Measurements from ENCODE around the gene FBXO48.
A peak's percentile ranks its signal among the peaks of the same experiment; 100 is the strongest.
"Not testable (repeated sequence)": the region's sequence is repeated elsewhere in the genome, so short reads cannot be mapped to it uniquely, and the experiment has no call there.

FBXO48 gene

DNA sequence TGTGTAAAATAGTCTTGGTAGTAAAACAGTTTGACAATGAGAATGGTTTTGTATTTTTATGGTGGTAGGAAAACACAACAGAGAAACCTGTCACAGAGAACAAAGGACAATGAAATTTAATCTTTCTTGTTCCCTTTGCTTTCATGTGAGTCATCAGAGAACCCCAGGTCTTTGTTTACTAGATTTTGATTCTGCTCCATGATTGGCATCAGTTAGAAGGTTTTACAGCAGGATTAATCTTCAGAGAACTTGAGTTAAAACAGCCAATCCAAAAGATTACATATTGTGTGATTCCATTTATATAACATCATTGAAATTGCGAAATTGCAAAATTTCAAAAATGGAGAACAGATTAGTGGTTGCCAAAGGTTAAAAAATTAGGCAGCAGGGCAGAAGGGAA, 2.8 kb upstream of the FBXO48 start:
- no peak for DNase-seq

DNA sequence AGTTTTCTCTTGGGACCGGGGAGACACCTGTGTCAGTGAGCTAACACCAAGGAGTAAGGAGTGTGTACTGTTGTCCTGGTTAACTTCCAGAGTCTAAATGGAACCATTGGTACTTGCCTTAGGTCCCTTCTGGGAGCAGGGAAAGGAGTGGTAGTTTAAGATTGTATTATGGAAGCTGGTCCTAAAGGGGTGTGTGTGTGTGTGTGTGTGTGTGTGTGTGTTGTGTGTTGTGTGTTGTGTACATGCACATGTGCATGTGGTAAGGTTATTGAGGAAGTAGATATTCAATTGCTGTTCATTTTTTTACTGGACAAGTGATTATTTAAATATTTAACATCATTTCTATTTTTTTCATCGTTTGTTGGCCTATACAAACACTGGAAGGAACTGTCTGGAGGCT, 1.7 kb upstream of the FBXO48 start:
- DNase-seq = no peak

DNA sequence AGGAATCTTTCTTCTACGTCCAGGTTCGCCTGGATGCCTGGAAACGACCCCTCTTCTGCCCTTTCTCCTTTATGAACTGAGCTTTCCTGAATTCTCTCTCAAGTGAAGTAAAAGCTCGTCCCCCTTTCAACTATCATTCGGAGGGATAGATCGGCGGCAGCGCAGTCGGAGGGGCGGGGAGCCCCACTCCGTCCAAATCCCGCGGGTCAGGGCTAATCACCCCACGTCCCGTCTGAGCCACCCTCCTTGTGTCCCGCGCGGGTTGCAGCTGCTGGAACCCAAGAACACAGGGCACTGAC, 367 bp downstream of the FBXO48 start:
- no peak for DNase-seq

DNA sequence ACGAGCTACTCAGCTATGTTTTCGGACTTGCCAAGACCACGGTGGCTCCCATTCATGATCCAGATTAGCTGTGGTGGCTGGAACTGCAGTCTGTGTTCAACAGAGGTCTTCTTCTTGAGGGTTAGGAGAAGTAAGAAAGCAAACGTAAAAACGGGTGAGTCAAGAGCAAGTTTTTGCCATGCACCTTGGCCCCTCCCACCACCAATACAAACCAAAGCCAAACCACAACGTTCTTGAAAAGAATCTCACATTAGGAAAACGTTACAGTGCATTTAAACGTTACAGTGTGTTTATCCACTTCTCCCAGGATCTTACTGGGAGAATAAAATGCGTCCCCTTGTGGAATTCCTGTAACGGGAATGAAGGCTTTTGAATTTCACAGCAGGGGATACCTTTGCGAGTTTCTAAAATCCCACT, 725 bp downstream of the FBXO48 start:
- peak; percentile 28 for DNase-seq

DNA sequence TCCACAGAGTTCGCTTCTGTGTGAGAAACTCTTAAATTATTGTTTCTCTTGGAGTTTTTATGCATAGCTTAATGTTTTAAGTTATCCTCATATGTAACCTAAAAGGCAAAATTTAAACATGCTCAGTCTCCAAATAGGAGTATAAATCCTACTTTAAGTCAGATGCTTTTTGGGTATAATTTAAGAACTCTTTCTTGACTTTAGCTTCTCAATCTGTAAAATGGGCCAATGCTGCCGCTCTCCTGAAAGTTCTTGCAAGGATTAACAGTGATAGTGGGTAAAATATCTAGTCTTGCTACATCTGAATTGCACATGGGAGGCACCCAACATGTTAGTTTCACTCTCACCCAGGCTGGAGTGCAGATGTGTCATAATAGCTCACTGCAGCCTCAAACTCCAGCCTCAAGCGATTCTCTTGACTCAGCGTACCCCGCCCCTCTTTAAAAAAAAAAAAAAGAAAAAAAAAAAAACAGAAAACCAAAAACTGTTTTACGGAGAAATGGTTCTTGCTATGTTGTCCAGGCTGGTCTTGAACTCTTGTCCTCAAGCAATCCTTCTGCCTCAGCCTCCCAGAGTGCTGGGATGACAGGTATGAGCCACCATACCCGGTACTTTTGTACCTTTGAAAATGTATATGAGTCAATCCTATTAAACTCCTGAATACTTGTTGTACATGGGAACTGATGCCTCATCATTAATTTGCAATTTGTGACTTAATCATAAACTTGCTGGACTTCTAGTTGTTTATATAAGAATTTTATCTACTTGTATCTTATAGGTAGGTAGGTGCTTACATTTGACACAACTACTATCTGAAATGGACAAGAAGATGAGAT, 1.8 kb downstream of the FBXO48 start:
- no peak for DNase-seq

DNA sequence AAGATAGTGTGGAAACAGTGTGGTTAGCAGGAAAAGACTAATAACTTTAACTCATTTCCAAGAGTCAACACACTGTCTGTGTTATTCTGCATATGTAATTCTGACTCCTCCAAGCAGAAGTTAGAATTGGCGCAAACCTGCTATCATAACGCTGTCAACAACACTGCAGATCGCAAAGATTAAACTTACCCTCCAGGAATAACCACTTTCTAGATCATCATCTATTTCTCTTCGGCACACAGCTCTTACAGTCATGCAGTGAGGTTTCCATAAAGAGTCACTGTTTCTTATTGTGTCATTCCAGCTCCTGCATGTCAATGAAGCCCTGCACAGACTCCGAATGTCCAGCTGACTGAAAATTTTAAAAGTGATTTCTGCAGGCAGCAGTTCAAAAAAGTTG, 2.4 kb downstream of the FBXO48 start:
- DNase-seq = no peak

DNA sequence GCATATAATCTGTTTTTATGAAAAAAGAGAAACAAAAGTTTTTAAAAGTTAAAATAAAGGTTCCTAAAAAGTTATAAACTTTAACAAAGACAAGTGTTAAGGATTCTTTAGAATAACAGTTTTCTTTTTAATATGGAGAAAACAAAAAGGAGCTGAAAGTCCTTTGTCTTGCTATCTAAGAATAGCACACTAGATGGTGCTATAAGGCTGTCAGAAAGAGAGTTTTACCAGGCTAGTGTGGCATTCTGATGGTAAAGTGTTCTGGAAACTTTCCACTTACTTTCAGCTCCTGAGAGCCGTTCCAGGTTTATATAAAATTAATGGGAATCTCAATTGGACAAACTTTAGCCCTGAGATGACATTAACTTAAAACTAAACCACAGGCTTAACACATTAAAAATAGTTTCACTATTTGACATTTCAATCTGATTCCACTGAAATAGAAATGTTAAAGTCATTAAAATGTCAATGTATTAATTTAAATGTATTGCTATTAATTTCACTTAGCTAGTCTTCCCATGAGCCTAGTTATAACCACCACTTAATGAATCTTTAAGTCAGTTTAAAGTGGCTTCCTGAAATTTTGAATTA, 3.7 kb downstream of the FBXO48 start:
- DNase-seq = peak; percentile 30

DNA sequence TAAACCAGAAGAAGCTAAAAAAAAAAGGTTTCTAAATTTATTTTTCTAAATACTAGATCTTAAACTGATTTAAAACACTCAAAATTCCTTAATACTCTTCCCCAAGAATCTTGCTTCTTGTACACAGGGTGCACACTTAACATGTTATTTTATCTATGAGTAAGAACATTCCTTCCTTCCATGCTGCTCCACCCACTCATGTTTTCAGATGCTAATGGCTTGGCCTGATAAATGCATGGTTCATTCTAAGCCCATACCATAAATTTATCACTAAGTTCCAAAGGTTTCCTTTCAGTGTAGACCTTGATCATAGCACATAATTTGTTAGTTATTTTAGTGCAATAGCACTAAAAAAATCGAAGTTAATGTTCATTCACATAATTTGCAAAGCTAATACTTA, 8.1 kb downstream of the FBXO48 start:
- DNase-seq = no peak

DNA sequence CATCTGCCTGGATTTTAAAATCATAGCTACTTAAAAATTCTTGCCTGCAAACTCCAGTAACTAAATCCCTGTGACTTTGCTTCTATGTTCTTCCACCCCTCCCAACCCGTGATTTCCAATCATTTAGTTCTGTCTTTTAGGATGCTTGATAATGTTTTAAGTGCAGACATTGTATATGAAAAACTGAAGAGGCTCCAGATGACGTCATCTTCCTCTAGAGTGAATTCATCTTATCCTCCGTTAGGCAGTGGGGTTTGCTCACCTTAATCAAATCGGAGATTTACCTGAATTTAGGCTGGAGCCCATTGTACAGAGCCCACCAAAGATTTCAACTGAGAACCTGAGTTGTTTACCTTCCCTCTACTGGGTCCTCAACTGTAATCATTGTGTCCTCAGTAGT, 10.9 kb downstream of the FBXO48 start:
- DNase-seq = no peak

DNA sequence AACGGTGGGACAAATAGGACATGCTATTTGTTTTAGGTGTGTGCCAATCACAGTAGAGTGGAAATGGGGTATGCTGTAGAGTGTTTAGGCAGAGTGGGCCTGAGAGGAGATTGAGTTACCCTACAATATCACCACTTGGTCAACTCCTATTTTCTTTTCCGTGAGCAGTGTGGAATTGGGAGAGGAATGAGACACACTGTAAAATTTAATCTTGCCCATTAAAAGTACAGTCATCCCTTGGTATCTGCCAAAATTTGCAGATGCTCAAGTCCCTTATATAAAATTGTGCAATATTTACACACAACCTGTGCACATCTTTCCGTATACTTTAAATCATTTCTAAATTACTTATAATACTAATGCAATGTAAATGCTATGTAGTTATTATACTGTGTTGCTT, 12.4 kb downstream of the FBXO48 start:
- no peak for DNase-seq

DNA sequence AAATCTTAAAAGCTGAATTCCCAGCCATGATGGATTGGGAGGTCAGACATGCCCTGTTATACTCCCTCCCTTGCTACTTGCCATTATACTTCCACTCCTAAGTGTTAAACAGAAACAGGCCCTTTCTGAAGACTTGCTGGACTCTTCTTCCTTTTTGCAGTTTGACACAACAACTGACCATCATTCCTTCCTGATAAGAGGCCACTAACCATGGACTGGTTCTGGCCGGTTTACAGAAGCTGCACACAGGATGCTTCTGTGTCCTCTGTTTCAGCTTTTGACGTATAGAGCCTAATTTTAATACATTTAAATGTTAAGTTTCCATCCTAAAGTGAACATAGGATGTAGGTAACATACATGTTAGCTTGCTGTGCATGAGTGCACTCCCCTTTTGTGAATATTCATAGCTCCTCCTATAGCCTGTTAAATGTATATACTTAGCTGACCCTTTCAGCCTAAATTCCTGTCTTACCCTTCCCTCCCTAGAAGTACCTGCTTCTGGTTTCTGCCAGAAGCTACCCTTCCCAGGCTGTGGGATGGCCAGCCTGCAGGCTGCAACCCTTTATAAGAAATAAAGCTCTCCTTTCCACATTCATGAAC, 13.2 kb downstream of the FBXO48 start:
- DNase-seq = no peak

DNA sequence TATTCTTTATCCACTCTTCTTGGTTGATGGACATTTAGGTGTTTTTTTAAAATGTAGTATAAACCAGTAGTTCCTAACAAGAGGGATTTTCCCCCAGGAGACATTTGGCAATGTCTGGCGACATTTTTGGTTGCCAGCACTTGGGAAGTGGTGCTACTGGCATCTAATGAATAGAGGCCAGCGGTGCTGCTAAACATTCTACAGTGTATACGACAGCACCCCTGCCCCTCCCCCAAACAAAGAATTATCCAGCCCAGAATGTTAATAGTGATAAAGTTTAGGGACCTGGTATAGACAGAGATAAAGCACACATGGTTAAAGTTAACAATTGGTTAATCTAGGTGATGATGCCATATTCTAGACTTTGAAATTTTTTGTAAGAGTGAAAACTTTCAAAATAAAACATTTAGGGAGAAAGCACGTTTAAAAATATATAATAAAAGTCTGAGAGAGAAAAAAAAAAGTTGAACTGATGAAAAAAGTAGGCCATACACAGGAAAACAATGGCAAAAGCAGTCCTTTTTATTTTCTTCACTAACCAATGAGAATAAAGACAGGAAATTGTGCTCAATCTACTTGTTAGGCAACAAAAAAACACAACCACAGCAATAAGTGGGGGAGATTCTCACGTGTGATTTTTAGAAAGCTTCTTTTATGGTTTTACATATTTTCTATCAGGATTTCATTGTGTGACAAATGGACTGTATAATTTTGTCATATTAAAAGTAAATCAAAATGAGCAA, 14.8 kb downstream of the FBXO48 start:
- DNase-seq = no peak

DNA sequence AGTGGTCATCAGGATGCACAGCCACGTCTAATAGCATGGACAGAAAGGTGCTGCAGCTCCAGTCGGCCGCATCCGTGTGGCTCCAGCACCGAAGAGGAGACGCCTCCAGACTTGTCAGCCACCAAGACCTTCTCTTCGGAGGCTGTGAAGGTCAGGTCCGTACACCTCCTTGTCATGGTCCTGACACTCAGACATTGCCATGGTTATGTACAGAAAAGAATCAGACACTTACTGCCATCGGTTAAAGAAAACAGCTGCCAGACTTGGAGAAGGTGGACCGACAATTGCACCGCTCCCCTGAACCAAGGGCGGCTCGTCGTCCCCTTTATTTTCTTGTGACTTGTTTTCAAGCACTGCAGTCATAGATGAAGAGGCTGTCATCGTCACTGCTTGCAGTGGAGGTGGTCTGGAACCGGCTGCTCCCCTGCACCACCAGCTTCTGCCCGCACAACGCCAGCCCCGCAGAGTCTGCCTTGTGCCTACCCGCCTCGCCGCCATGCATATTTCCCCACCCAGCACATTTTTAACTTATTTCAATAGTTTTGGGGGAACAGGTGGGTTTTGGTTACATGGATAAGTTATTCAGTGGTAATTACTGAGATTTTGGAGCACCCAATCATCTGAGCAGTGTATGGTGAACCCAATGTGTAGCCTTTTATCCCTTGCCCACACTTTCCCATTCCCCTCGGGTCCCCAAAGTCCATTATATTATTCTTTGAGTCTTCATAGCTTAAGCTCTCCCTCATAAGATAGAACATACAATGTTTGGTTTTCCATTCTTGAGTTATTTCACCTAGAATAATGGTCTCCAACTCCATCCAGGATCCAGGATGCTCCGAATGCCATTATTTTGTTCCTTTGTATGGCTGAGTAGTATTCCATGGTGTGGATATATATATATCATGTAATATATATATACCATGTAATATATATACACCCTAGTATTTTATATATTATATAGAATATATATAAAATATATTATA, 18.1 kb downstream of the FBXO48 start:
- no peak for DNase-seq

DNA sequence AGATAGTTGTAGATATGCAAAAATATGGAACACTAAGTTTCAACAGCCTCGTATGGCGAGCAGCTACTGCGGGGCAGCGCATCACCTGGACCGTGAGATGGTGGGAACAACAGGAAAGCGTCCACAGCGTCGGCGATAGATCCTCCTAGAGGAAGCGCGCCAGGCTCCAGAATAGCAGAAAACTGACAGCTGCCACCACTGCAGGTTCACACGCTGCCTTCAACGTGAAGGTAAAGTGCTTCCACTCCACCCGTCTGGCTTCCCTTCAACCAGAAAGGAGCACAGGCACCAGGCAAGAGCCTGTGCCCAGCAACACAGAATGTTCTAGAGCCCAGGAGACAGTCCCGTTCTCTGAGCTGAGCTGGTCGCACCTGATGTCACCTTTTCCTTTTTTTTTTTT, 20.0 kb downstream of the FBXO48 start:
- DNase-seq = no peak

DNA sequence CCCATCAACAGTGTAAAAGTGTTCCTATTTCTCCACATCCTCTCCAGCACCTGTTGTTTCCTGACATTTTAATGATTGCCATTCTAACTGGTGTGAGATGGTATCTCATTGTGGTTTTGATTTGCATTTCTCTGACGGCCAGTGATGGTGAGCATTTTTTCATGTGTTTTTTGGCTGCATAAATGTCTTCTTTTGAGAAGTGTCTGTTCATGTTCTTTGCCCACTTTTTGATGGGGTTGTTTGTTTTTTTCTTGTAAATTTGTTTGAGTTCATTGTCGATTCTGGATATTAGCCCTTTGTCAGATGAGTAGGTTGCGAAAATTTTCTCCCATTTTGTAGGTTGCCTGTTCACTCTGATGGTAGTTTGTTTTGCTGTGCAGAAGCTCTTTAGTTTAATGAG, 20.7 kb downstream of the FBXO48 start:
- not testable (repeated sequence) for DNase-seq

DNA sequence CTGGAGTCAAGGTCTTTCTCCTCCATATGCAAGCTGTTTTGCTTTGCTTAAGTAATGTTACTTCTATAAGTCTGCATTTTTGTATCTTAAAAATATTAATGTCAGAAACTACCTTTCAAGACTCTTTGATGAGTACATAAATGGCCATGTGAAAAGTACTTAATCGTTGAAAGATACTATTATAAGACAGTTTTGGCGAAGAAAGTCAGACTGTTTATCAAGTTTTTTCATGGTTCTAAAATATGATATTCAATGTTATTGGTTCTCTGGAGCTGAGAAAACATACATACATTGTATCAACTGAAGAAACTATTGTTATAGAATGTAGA, 25.1 kb downstream of the FBXO48 start:
- no peak for DNase-seq

DNA sequence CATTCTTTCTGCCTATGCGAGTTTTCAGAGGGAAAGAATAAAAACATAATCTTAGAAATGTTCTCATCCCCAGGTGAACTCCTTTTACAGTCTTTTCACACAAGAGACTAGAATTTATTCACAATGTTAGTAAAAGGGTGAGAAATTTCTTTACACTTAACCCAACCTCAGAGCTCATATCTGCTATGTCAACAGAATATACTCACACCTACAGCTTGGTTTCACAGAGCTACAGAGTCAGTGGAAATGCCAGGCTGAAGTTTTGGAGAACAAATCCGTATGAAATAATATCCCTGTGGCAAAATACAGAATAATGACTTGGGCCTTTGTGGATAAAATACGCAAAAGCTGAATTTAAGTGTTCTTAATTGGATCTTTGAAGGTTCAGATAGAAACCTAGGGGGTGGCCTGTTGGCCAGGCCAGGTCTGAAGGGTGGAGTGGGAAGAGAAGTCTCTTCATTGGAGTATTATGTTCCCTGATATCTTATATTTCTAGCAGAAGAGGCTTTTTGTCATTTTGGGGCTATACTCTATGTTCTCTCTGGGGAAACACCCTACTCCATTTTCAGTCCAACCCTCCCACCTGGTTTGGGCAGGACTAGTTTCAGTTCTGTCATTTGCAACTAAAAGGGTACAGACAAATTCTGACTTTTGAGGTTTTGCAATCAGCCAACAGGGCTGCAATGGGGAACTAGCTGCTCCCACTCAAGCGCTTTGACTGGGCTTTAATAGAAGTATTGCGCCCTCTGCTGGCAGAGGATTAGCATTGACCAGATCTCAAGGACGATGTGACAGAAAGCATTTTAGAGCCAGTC, 25.7 kb downstream of the FBXO48 start:
- peak; percentile 86 for DNase-seq

DNA sequence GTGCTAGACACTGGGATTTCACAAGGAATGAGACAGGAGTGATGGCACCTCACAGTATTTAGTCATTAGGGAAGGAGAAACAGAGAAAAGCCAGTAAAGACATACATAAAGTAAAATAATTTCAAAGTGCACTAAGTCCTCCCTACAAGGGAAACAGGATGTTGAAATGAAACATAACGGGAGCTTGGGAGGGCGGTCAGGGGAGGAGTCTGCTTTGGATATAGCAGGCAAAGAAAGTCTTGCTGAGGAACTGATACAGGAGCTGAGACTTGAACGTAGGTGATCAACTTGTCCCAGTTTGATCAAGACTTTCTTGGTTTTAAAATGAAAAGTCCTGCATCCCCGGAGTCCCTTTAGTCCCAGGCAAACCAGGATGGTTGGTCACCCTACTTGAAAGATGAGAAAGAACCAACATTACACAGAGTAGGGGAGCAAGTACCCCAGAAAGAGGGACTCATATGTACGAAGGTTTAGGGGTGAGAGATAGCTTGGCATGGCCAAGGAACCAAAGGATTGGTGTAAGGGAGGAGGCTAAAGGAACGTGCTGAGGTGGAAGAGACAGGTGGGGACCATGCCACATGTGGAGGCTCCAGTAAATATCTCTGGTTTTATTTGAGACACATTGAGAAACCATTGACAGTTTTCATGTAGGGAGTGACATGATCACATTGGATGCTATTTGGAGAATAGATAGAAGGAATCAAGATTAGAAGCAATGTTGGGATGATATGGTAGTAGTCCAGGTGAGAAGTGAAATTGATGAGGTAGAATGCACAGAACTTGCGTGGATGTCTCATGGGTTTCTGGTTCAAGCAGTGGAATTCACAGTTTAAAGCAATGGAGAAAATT, 28.4 kb downstream of the FBXO48 start:
- peak; percentile 5 for DNase-seq

DNA sequence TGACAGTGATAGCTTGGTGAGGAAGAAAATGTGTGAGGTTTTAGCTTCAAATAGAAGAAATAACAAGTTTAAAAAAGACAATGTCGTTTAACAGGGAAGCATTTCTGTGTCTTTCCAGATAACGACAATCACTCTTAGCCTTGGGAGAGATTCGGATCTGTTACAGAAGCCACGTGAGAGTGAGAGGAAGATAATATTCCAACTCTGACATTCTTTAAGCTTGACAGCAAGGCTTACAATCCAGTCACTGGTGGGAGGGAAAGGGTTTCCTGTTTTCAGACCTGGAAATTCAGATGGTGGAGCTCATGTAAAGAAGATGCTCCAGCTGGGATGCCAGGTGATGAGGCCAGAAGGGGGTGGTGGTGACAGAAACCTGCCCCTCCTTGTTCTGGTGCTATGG, 30.8 kb downstream of the FBXO48 start:
- no peak for DNase-seq

DNA sequence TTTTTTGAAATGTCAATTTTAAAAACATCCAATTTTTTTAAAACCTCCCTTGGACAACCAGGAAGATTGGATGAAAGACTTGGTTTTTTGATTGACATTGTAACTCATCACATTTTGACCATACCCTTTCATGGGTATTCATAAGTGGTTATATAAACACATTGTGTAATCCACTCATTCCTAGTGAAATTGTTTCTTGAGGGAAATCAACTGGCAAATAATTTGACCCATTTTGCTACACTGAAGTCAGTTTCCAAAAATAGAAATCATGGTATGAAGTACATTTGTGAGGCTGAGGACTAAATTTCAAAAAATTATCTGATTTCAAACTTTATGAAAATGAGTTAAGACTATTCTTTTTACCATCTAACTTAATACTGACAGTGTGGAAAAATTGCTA, 31.5 kb downstream of the FBXO48 start:
- no peak for DNase-seq

DNA sequence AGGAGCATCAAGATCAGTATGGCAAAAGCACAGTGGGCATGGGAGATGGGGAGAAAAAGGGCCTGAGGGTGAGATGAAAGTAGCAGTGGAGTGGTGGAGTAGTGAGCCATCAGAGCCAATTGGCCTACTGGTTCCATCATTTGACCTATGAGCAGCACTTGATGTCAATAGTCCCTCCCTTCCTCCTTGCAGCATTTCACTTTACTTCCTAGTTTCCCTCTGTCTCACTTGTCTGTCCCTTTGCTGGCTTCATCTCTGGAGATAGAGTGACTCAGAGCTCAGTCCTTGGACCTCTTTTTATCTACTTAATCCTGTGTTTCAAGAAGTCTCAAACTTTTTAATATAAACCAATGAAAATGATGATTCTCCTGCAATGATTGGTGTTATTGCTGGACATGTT, 32.1 kb downstream of the FBXO48 start:
- DNase-seq = no peak
